AG04450 (cell line): ENCODE data around the gene ZC3H12A. TPM values are rescaled to one million over a fixed set of nuclear protein-coding genes. Genes with fewer than 3 reads are reported as not detected.

ENCODE experiments used
- CTCF ChIA-PET: fragments of 300-600, 350-600 bp; formaldehyde crosslinking; extraction: SDS; loops from one replicate; lab custom pipeline; 2022; ENCODE audit warnings: antibody characterized with exemption, inconsistent platforms; lab: Charles Lee
- POLR2A ChIA-PET: fragments of 350-600 bp; formaldehyde crosslinking; extraction: SDS; loops from one replicate; lab custom pipeline; 2021; ENCODE audit warnings: antibody characterized with exemption, inconsistent platforms; lab: Yijun Ruan, JAX
- DNase-seq: peaks from one replicate; pipeline ENCODE4 v3.0.0-alpha.2; 2011; ENCODE audit warnings: low read depth, low spot score
- H3K27ac ChIP-seq: one replicate; pipeline ENCODE4 v1.5.1; 2012; ENCODE audit warnings: low read depth, low read length, control low read depth
- H3K27me3 ChIP-seq: one replicate; pipeline ENCODE4 v1.6.0; 2012; ENCODE audit warnings: low read length; ENCODE audit not compliant: control insufficient read depth, insufficient read depth
- H3K4me3 ChIP-seq: 2 replicates; pipeline ENCODE4 v1.5.1; 2011; ENCODE audit warnings: mild to moderate bottlenecking, low read depth, low read length, control low read depth
- H3K9me3 ChIP-seq: 2 replicates; pipeline ENCODE4 v1.5.1; 2012; ENCODE audit warnings: low read length; ENCODE audit not compliant: control insufficient read depth, insufficient read depth
- polyA plus RNA-seq: library from polyadenylated mRNA; depleted of rRNA; stranded (reverse); fragments of >200 nt; gene quantifications from 2 replicates; pipeline ENCODE4 v1.2.3, GENCODE V29; 2011
- TF ChIP-seq, protein P1 (sequence below): IDR thresholded peaks from 2 replicates; pipeline ENCODE4 v1.5.1; 2011; ENCODE audit warnings: low read depth, low read length, control low read depth, inconsistent platforms

Gene ZC3H12A
- polyA plus RNA-seq, 1 experiment = 4.3 TPM

GRCh38 chr1:37442139-37442538 lies 32.2 kb upstream of the ZC3H12A start:
- TF ChIP-seq, protein P1, sequence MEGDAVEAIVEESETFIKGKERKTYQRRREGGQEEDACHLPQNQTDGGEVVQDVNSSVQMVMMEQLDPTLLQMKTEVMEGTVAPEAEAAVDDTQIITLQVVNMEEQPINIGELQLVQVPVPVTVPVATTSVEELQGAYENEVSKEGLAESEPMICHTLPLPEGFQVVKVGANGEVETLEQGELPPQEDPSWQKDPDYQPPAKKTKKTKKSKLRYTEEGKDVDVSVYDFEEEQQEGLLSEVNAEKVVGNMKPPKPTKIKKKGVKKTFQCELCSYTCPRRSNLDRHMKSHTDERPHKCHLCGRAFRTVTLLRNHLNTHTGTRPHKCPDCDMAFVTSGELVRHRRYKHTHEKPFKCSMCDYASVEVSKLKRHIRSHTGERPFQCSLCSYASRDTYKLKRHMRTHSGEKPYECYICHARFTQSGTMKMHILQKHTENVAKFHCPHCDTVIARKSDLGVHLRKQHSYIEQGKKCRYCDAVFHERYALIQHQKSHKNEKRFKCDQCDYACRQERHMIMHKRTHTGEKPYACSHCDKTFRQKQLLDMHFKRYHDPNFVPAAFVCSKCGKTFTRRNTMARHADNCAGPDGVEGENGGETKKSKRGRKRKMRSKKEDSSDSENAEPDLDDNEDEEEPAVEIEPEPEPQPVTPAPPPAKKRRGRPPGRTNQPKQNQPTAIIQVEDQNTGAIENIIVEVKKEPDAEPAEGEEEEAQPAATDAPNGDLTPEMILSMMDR = no peak

GRCh38 chr1:37442644-37443043 lies 31.7 kb upstream of the ZC3H12A start:
- TF ChIP-seq, protein P1 = no peak
- Histone ChIP-seq H3K27ac (no peak overlapping the region), H3K27me3 (peaks cover 24% of the 10 kb centered on the region), H3K9me3 (no peaks in the 10 kb centered on the region), H3K4me3 (no peak overlapping the region)
- no peak for DNase-seq
- POLR2A ChIA-PET = no interaction called here
- CTCF ChIA-PET = interaction anchor here (0.6 kb wide), 1 partner anchor 795 kb away, joined by 3 read pairs; no protein-coding TSS in a partner anchor

More at GRCh38 chr1:37442139-37442538, 32.2 kb upstream of the ZC3H12A start:
- Histone ChIP-seq H3K27me3 (peaks cover 23% of the 10 kb centered on the region), H3K27ac (no peak overlapping the region), H3K9me3 (no peaks in the 10 kb centered on the region), H3K4me3 (no peak overlapping the region)
- DNase-seq = no peak
- ChIA-PET CTCF (interaction anchor here (0.6 kb wide), 1 partner anchor 794 kb away, joined by 3 read pairs; no protein-coding TSS in a partner anchor), POLR2A (no interaction called here)

DNA sequence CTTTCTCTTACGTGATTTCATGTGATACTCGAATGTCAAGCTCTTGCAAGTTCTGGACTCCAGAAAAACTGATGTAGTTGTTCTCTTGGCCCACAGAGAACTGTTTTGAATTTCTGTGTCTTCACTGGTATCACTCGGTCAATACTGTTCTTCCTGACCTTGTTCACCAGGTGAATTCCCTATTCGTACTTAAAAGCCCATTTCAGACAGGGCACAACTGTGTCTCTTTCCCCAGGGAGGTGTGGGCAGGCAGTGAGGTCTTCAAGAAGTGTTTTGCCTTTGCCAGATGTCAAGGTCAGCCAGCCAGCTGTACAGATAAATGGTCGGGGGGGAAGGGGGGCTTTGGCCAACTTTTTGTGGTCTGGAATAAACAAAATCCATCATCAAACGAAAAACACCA lies 27.5 kb upstream of the ZC3H12A start:
- H3K4me3 ChIP-seq = no peak overlapping the region
- TF ChIP-seq, protein P1 = no peak
- POLR2A ChIA-PET = no interaction called here
- H3K27ac ChIP-seq = no peak overlapping the region
- no peak for DNase-seq
- no peaks in the 10 kb centered on the region for H3K9me3 ChIP-seq
- peaks cover 12% of the 10 kb centered on the region for H3K27me3 ChIP-seq
- CTCF ChIA-PET = interaction anchor here (1.1 to 5.1 kb wide), 2 partner anchors 8 to 12 kb away, joined by 3 to 30 read pairs; no protein-coding TSS in a partner anchor

GRCh38 chr1:37448185-37448584 lies 26.2 kb upstream of the ZC3H12A start:
- H3K9me3 ChIP-seq = no peaks in the 10 kb centered on the region
- H3K27ac ChIP-seq = no peak overlapping the region
- ChIA-PET POLR2A (no interaction called here), CTCF (interaction anchor here (1.3 to 5.1 kb wide), 3 partner anchors 11 to 39 kb away, joined by 4 to 46 read pairs (median 30); no protein-coding TSS in a partner anchor)
- DNase-seq = no peak
- peaks cover 7% of the 10 kb centered on the region for H3K27me3 ChIP-seq
- no peak overlapping the region for H3K4me3 ChIP-seq
- TF ChIP-seq, protein P1 = no peak

- H3K27ac ChIP-seq = no peak overlapping the region
- H3K4me3 ChIP-seq = no peak overlapping the region
- H3K9me3 ChIP-seq = no peaks in the 10 kb centered on the region
- TF ChIP-seq, protein P1 = no peak
- ChIA-PET POLR2A (no interaction called here), CTCF (interaction anchor here (0.8 to 5.1 kb wide), 4 partner anchors 12 to 233 kb away, joined by 4 to 46 read pairs (median 17); no protein-coding TSS in a partner anchor)
- DNase-seq = no peak
- peaks cover 7% of the 10 kb centered on the region for H3K27me3 ChIP-seq
Measured at GRCh38 chr1:37448691-37449417, 25.5 kb upstream of the ZC3H12A start.
